Measurements from ENCODE around the gene RBP5.

GRCh38 chr12:7081037-7081436 is 47.7 kb downstream of the RBP5 start:
- TF ChIP-seq CTCF (IDR thresholded peaks at IDR 0.05), result no peak
- no peak for TF ChIP-seq POLR2A (IDR thresholded peaks at IDR 0.05)

Data from adrenal gland (tissue), 5 donors.